ENCODE results near the gene TPP1. TPM values are rescaled to one million over a fixed set of nuclear protein-coding genes. Genes with fewer than 3 reads are reported as not detected.

TPP1 gene
- polyA plus RNA-seq (2011; rRNA removed) (69.7 and 77.6 TPM in 2 replicates), polyA minus RNA-seq (2011; rRNA and poly(A)+ RNA removed) (48.0 and 60.2 TPM in 2 replicates)

DNA sequence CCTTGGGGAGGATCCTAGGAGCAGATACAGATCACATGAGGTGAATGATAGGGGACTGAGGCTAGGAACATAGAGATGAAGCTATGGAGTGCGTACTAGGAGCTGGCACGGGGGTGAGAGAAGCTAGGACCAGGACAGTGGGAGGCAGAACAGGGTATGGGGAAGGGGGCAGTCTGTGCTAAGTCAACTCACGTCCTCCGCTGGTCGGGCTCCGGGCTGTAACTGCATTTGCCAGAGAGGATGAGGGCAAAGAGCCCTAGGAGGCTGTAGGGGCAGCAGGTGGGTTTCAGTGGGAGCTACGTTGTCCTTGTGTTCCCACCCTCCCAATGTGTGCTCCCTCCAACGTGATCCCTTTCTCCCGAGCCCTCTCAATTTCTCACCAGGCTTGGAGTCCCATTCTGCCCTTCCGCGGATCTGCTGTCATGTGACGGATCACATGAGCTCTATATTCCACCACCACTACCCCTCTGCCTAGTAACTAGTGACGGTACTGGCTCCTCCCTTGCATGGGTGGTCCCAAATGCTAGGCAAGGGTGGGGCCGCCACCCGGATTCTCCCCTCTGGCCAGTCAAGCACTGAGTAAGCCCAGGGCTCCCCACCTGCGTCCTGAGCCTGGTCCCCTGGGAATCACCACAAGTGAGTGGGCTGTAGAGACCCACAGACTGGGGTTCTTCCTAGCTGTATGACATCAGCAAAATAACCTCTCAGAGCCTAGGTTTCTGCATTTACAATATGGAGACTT is at the start of gene TPP1:
Gene TPP1, minus strand, starts transcription at position 419 of the 742 bp plus-strand sequence. Its CDS starts 22 bp downstream, at position 397.
- TF ChIP-seq, protein P1, sequence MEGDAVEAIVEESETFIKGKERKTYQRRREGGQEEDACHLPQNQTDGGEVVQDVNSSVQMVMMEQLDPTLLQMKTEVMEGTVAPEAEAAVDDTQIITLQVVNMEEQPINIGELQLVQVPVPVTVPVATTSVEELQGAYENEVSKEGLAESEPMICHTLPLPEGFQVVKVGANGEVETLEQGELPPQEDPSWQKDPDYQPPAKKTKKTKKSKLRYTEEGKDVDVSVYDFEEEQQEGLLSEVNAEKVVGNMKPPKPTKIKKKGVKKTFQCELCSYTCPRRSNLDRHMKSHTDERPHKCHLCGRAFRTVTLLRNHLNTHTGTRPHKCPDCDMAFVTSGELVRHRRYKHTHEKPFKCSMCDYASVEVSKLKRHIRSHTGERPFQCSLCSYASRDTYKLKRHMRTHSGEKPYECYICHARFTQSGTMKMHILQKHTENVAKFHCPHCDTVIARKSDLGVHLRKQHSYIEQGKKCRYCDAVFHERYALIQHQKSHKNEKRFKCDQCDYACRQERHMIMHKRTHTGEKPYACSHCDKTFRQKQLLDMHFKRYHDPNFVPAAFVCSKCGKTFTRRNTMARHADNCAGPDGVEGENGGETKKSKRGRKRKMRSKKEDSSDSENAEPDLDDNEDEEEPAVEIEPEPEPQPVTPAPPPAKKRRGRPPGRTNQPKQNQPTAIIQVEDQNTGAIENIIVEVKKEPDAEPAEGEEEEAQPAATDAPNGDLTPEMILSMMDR (IDR thresholded peaks at IDR 0.05; ENCODE audit: insufficient read depth, low read depth, low read length): no peak
- POLR2A ChIA-PET: interaction anchor here (0.5 to 1.3 kb wide), 3 partner anchors 11 to 28 kb away, joined by 3 to 4 read pairs (median 4); no protein-coding TSS in a partner anchor
- DNase-seq (ENCODE audit: low read depth): peak; percentile 77
- CTCF ChIA-PET: interaction anchor here (0.6 to 2.2 kb wide), 18 partner anchors 12 to 240 kb away, joined by 3 to 14 read pairs (median 4); partner anchors contain the start of genes MRPL17 and TRIM3
- H3K27me3 ChIP-seq (ENCODE audit: control insufficient read depth, insufficient read depth, low read length): no peaks in the 10 kb centered on the region
- peak within 1 kb of the TSS; percentile 77 for H3K4me3 ChIP-seq (ENCODE audit: low read depth, low read length)
- peaks cover 12% of the 10 kb centered on the region for H3K36me3 ChIP-seq (ENCODE audit: control insufficient read depth, insufficient read depth, low read length)

DNA sequence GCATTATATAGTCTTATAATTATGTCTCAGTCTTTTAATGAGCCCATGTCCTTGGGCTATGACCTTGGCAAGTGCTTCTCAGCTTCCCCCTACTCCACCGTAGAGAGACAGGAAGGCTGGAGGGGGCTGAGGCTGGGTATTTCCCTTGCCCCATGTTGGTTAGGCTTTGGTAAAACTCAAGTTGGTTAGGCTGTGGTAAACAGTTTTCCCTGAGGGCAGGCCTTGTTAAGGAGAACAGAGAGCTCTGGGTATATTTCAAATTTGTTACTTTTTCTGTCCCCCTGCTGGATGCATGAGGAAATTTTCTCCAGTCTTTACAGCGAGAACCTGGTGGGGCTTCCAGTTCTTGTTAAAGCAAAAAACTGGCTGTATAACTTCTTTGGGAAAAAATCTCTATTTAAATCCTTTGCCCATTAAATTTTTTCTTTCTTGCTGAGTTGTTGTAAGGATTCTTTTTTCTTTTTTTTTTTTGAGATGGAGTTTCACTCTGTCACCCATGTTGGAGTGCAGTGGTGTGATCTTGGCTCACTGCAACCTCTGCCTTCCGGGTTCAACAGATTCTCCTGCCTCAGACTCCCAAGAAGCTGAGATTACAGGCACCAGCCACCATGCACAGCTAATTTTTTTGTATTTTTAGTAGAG is 48.6 kb upstream of the TPP1 start:
- TF ChIP-seq, protein P1 (IDR thresholded peaks at IDR 0.05; ENCODE audit: insufficient read depth, low read depth, low read length): peak; percentile 57
- Histone ChIP-seq H3K27me3 (ENCODE audit: control insufficient read depth, insufficient read depth, low read length) (no peaks in the 10 kb centered on the region), H3K4me3 (ENCODE audit: low read depth, low read length) (no peak overlapping the region), H3K36me3 (ENCODE audit: control insufficient read depth, insufficient read depth, low read length) (no peaks in the 10 kb centered on the region)
- POLR2A ChIA-PET: no interaction called here
- DNase-seq (ENCODE audit: low read depth): no peak
- CTCF ChIA-PET: interaction anchor here (0.6 to 2.6 kb wide), 16 partner anchors 9 to 137 kb away, joined by 3 to 18 read pairs (median 6); partner anchors contain the start of genes MRPL17 and TPP1

DNA sequence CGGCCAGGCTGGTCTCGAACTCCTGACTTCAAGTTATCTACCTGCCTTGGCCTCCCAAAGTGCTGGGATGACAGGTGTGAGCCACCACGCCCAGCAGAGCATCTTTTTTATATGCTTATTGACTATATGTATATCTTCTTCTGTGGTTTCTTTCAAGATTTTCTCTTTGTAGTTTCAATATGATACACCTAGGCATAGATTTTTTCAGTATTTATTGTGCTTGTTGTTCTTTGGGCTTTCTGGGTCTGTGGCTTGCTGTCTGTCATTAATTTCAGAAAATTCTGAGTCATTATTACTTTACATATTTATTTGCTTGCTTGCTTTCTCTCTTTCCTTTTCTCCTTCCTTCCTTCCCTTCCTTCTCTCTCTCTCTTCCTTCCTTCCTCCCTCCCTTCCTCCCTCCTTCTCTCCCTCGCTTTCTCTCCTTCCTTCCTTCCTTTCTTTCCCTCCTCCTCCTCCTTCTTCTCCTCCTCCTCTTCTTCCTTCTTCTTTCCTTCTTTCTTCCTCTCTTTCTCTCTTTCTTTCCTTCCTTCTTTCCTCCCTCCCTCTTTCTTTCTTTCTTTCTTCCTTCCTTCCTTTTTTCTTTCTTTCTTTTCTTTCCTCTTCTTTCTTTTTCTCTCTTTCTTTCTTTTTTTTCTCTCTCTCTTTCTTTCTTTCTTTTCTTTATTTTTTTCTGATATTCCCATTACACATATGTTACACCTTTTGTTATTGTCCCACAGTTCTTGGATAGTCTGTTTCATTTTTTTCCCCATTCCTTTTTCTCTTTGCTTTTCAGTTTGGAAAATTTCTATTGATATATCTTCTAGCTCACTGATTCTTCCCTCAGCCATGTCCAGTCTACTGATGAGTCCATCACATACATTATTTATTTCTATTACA is 47.3 kb upstream of the TPP1 start:
- TF ChIP-seq, protein P1 (IDR thresholded peaks at IDR 0.05; ENCODE audit: insufficient read depth, low read depth, low read length): no peak
- Histone ChIP-seq H3K27me3 (ENCODE audit: control insufficient read depth, insufficient read depth, low read length) (no peaks in the 10 kb centered on the region), H3K4me3 (ENCODE audit: low read depth, low read length) (no peak overlapping the region), H3K36me3 (ENCODE audit: control insufficient read depth, insufficient read depth, low read length) (no peaks in the 10 kb centered on the region)
- ChIA-PET CTCF (interaction anchor here (1.3 to 2.6 kb wide), 6 partner anchors 8 to 135 kb away, joined by 5 to 18 read pairs (median 9); partner anchors contain the start of genes MRPL17 and TPP1), POLR2A (no interaction called here)
- no peak for DNase-seq (ENCODE audit: low read depth)

DNA sequence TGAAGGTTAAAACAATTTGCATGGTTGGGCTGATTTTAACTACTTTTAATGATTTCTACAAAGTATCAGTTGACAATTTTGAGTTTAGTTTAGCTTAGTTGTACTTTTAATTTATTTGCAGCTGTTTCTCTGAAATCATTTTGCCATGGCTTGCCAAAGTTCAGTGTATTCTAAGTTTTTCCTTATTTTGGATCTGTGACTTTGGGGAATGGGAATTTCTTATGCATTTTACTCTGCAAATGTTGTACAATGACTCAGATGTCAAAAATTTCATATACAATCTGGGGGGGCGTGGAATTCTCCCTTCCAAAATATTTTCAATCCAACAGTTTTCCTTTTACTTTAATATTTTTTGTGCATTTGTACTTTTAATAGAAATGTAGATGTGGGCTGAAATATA is 45.3 kb upstream of the TPP1 start:
- Histone ChIP-seq H3K27me3 (ENCODE audit: control insufficient read depth, insufficient read depth, low read length) (no peaks in the 10 kb centered on the region), H3K36me3 (ENCODE audit: control insufficient read depth, insufficient read depth, low read length) (no peaks in the 10 kb centered on the region), H3K4me3 (ENCODE audit: low read depth, low read length) (no peak overlapping the region)
- no peak for DNase-seq (ENCODE audit: low read depth)
- CTCF ChIA-PET: interaction anchor here (0.6 to 1.8 kb wide), 2 partner anchors 46 to 275 kb away, joined by 3 to 4 read pairs; partner anchors contain the start of gene TPP1
- TF ChIP-seq, protein P1 (IDR thresholded peaks at IDR 0.05; ENCODE audit: insufficient read depth, low read depth, low read length): no peak
- POLR2A ChIA-PET: no interaction called here
